Heart right ventricle (tissue), 16 donors: ENCODE data around the gene DYNLL2. TPM values are rescaled to one million over a fixed set of nuclear protein-coding genes. Genes with fewer than 3 reads are reported as not detected.

Experiments used
- ATAC-seq, 8 donors: fragments of 200-7000 bp; cut with Tn5 transposase; one replicate each; pipeline ENCODE4 v1.9.1; 2020; ENCODE audit warnings: mild to moderate bottlenecking in 8 of 8, moderate library complexity in 8 of 8, moderate number of reproducible peaks in 1 of 8
- DNase-seq, 2 donors: peaks; one replicate each; pipeline ENCODE4 v3.0.0-alpha.2; 2020
- H3K27ac ChIP-seq, 10 donors: fragments of 200-600 bp; sonication (generic) in 2 of 10; one replicate each; pipeline versions ENCODE4 v1.5.0 to v1.8.0; 2020 to 2022; ENCODE audit warnings: mild to moderate bottlenecking in 3 of 10
- H3K27me3 ChIP-seq, 7 donors: fragments of 200-600 bp; one replicate each; pipeline ENCODE4 v1.8.0; 2021 to 2022; ENCODE audit warnings: mild to moderate bottlenecking in 2 of 7
- H3K36me3 ChIP-seq, 9 donors: fragments of 200-600 bp; sonication (generic) in 1 of 9; one replicate each; pipeline versions ENCODE4 v1.5.0 to v1.8.0; 2020 to 2022; ENCODE audit warnings: mild to moderate bottlenecking in 2 of 9
- H3K4me1 ChIP-seq, 9 donors: fragments of 200-600 bp; sonication (generic) in 1 of 9; one replicate each; pipeline versions ENCODE4 v1.5.0 to v1.8.0; 2020 to 2022; ENCODE audit warnings: mild to moderate bottlenecking in 4 of 9
- H3K4me3 ChIP-seq, 10 donors: fragments of 200-600 bp; sonication (generic) in 2 of 10; one replicate each; pipeline versions ENCODE4 v1.5.0 to v1.8.0; 2020 to 2022; ENCODE audit warnings: mild to moderate bottlenecking in 7 of 10, moderate library complexity in 2 of 10
- H3K9me3 ChIP-seq, 11 donors: fragments of 200-600 bp in 10 of 11; sonication (generic) in 2 of 11; one replicate each; pipeline versions ENCODE4 v1.5.0 to v1.8.0; 2013 to 2022; ENCODE audit warnings: mild to moderate bottlenecking in 2 of 11, control low read depth in 1 of 11, moderate library complexity in 1 of 11
- WGBS, 2 donors: extraction: QIAGEN DNeasy Blood & Tissue Kit; methylation state at CpG; one replicate each; pipeline ENCODE4 v1.1.7; 2013; ENCODE audit warnings: inconsistent platforms in 1 of 2; 5-methylcytosine and 5-hydroxymethylcytosine counted together
- intact Hi-C, 10 donors: fragments of 100-400 bp; cut with DNase I; formaldehyde crosslinking; loops; one replicate each; pipeline versions ENCODE4 v1.11.1 to v1.14.2; 2022
- polyA plus RNA-seq, 2 donors: library from polyadenylated mRNA; stranded (reverse); fragments of 200-250 nt; gene quantifications; one replicate each; pipeline ENCODE4 v1.2.3, GENCODE V29; 2013
- total RNA-seq, 10 donors: library from RNA; stranded (reverse); fragmentation: NEBNext Ultra II Directional in 3 of 10; extraction: Animal tissue kit (Norgen Biotek cat#: 25700) in 3 of 10; gene quantifications; one replicate each; pipeline versions ENCODE4 v1.2.1 to v1.2.4, GENCODE V29; 2021 to 2023
- TF ChIP-seq, protein P1 (sequence below), 9 donors: fragments of 200-600 bp; sonication (generic) in 2 of 9; IDR thresholded peaks; one replicate each; pipeline versions ENCODE4 v1.5.0 to v1.8.0; 2021 to 2022; ENCODE audit warnings: antibody characterized with exemption in 9 of 9, mild to moderate bottlenecking in 5 of 9, moderate library complexity in 1 of 9
- donor health status: Arrhythmogenic right ventricular cardiomyopathy.
- donor health status: ischemic (EF 13 %, LVEDD 7.1; RV severe dilation, severe dysfunction).
- donor health status: healthy with polysubstance abuse.
- donor health status: DM: no; HTN: yes; CAD: no.
- donor health status: DM: no; HTN: no; CAD: no.
- donor health status: ischemic (EF 25% LVEDD 6.9; RV normal size, moderate dysfunction).
- donor health status: ischemic (EF 25% LVEDD 5.7; RV mildly dilated, moderate dysfunction).
- donor health status: healthy.
- donor health status: DM: yes; HTN: yes; CAD: no.
- donor health status: Ischemic cardiomyopathy.
- donor health status: ischemic (EF 35%, LVEDD 5.7; RV mildly dilated, moderate dysfunction).
- donor health status: nonischemic (EF 11% LVEDD 7.7; RV severe dilation, severe dysfunction).
- donor health status: DM: yes; HTN: yes; CAD: no.
- donor health status: PGD.
- donor health status: ischemic (EF 29% LVEDD 5.4; RV normal size, mild dysfunction).
- donor health status: nonischemic (EF 23%, LVEDD 6.1; RV moderate dilation, normal function).

DYNLL2 gene
- total and polyA plus RNA-seq, 12 donors: 45.3 to 105 (median 79.6) TPM

- Histone ChIP-seq H3K27me3 (no peaks in the 10 kb centered on the region), H3K9me3 (no peaks in the 10 kb centered on the region), H3K4me3 (no peak overlapping the region), H3K4me1 (no peaks in the 10 kb centered on the region), H3K27ac (no peak overlapping the region), H3K36me3 (no peaks in the 10 kb centered on the region)
- intact Hi-C loops: no loop called here
- ATAC-seq (no peak), DNase-seq (no peak)
- TF ChIP-seq, protein P1, sequence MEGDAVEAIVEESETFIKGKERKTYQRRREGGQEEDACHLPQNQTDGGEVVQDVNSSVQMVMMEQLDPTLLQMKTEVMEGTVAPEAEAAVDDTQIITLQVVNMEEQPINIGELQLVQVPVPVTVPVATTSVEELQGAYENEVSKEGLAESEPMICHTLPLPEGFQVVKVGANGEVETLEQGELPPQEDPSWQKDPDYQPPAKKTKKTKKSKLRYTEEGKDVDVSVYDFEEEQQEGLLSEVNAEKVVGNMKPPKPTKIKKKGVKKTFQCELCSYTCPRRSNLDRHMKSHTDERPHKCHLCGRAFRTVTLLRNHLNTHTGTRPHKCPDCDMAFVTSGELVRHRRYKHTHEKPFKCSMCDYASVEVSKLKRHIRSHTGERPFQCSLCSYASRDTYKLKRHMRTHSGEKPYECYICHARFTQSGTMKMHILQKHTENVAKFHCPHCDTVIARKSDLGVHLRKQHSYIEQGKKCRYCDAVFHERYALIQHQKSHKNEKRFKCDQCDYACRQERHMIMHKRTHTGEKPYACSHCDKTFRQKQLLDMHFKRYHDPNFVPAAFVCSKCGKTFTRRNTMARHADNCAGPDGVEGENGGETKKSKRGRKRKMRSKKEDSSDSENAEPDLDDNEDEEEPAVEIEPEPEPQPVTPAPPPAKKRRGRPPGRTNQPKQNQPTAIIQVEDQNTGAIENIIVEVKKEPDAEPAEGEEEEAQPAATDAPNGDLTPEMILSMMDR (IDR thresholded peaks at IDR 0.05): no peak
- 50 to 52% methylated on average over 1 of the region's 1 CpG for WGBS, 2 donors
Observed at GRCh38 chr17:58107306-58107705, 24.1 kb downstream of the DYNLL2 start.

DNA sequence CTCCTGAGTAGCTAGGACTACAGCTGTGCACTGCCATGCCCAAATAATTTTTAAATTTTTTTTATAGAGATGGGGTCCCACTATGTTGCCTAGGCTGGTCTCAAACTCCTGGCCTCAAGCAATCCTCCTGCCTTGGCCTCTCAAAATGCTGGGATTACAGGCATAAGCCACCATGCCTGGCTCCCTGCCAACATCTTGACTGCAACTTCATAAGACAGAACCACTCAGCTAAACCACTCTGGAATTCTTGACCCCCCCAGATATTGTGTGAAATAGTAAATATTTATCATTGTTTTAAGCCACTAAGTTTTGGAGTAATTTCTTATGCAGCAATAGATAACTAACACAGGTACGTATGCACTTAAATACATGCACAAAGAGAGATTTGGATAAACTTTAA lies 26.0 kb downstream of the DYNLL2 start:
- ATAC-seq: no peak
- whole genome bisulfite sequencing, 2 donors: 73 to 75% methylated on average over 1 of the region's 1 CpG

GRCh38 chr17:58110012-58110411 lies 26.8 kb downstream of the DYNLL2 start:
- 59 to 69% methylated on average over 5 of the region's 5 CpGs for WGBS, 2 donors

More for the DNA sequence above, 26.0 kb downstream of the DYNLL2 start:
- Histone ChIP-seq H3K36me3 (no peaks in the 10 kb centered on the region), H3K4me3 (no peak overlapping the region), H3K27me3 (no peaks in the 10 kb centered on the region), H3K4me1 (peaks cover 0 to 3% (median 0%) of the 10 kb centered on the region in 9 donors), H3K27ac (no peak overlapping the region), H3K9me3 (no peaks in the 10 kb centered on the region)
- intact Hi-C loops: no loop called here
- TF ChIP-seq, protein P1 (IDR thresholded peaks at IDR 0.05): no peak
- no peak for DNase-seq

GRCh38 chr17:58111676-58112075 lies 28.5 kb downstream of the DYNLL2 start:
- H3K9me3 ChIP-seq: no peaks in the 10 kb centered on the region
- H3K4me1 ChIP-seq: peaks cover 0 to 3% (median 0%) of the 10 kb centered on the region in 9 donors
- TF ChIP-seq, protein P1 (IDR thresholded peaks at IDR 0.05): no peak
- no peak overlapping the region for H3K4me3 ChIP-seq
- intact Hi-C loops: loop anchor here (2.0 to 10.0 kb wide), 11 partner anchors 103 to 987 kb away; partner anchors contain the start of genes SRSF1 (in 7 of the 10) and MRPS23 (in 2 of the 10)
- H3K27ac ChIP-seq: no peak overlapping the region
- peaks cover 0 to 3% (median 0%) of the 10 kb centered on the region in 7 donors for H3K27me3 ChIP-seq
- H3K36me3 ChIP-seq: no peaks in the 10 kb centered on the region
- ATAC-seq: no peak
- DNase-seq: no peak
- 60 to 66% methylated on average over 3 of the region's 3 CpGs for WGBS, 2 donors

More at GRCh38 chr17:58110012-58110411, 26.8 kb downstream of the DYNLL2 start:
- TF ChIP-seq, protein P1 (IDR thresholded peaks at IDR 0.05): no peak
- H3K4me1 ChIP-seq: peaks cover 0 to 3% (median 0%) of the 10 kb centered on the region in 9 donors
- H3K27me3 ChIP-seq: no peaks in the 10 kb centered on the region
- no peaks in the 10 kb centered on the region for H3K9me3 ChIP-seq
- DNase-seq (no peak), ATAC-seq (no peak)
- intact Hi-C loops: loop anchor here (5.0 to 10.0 kb wide), 8 partner anchors 103 to 985 kb away; partner anchors contain the start of genes SRSF1 (in 6 of the 10) and MRPS23 (in 2 of the 10)
- H3K4me3 ChIP-seq: no peak overlapping the region
- H3K27ac ChIP-seq: no peak overlapping the region
- H3K36me3 ChIP-seq: no peaks in the 10 kb centered on the region
